Thyroid gland (tissue), 4 donors: ENCODE measurements around the gene MROH2A. TPM values are rescaled to one million over a fixed set of nuclear protein-coding genes. Genes with fewer than 3 reads are reported as not detected.

Experiments
- DNase-seq, 2 donors: peaks; one replicate each; pipeline ENCODE4 v3.0.0-alpha.2; 2019
- H3K27ac ChIP-seq, 3 donors: fragments of 200-600 bp; sonication (generic); 1 replicate in 2 of 3; 2 replicates in 1 of 3; pipeline ENCODE4 v1.5.1; 2016 to 2019; ENCODE audit warnings: mild to moderate bottlenecking in 1 of 3, moderate library complexity in 1 of 3
- H3K27me3 ChIP-seq: fragments of 200-600 bp; sonication (generic); one replicate; pipeline ENCODE4 v1.5.1; 2019
- H3K36me3 ChIP-seq, 2 donors: fragments of 200-600 bp; sonication (generic); one replicate each; pipeline ENCODE4 v1.5.1; 2016 to 2019
- H3K4me1 ChIP-seq, 2 donors: fragments of 200-600 bp; sonication (generic); one replicate each; pipeline ENCODE4 v1.5.1; 2017 to 2019
- H3K4me3 ChIP-seq, 3 donors: fragments of 200-600 bp; sonication (generic); replicated peaks in 1 of 3; 1 replicate in 2 of 3; 2 replicates in 1 of 3; pipeline ENCODE4 v1.5.1; 2016; ENCODE audit warnings: mild to moderate bottlenecking in 1 of 3
- H3K9me3 ChIP-seq: fragments of 200-600 bp; sonication (generic); one replicate; pipeline ENCODE4 v1.5.1; 2017
- POLR2A ChIP-seq, 2 donors: fragments of 450-650 bp; IDR thresholded peaks; one replicate each; pipeline ENCODE4 v1.6.1; 2017; ENCODE audit warnings: antibody characterized with exemption in 2 of 2, mild to moderate bottlenecking in 2 of 2, moderate library complexity in 1 of 2
- WGBS, 2 donors: methylation state at CpG; one replicate each; pipeline ENCODE4 v1.1.5; 2017; 5-methylcytosine and 5-hydroxymethylcytosine counted together
- intact Hi-C: fragments of 100-400 bp; cut with DNase I; formaldehyde crosslinking; loops from one replicate; pipeline ENCODE4 v1.15.1; 2023
- total RNA-seq, 4 donors: library from RNA; depleted of rRNA; stranded (reverse); fragments of >200 nt; gene quantifications; one replicate each; pipeline ENCODE4 v1.2.3, GENCODE V29; 2016
- TF ChIP-seq, protein P1 (sequence below), 6 experiments: fragments of 200-600 bp in 3 of 6; fragments of 450-650 bp in 3 of 6; sonication (generic) in 3 of 6; IDR thresholded peaks; one replicate each; pipeline ENCODE4 v1.5.1; 2016 to 2019; ENCODE audit warnings: antibody characterized with exemption in 6 of 6, mild to moderate bottlenecking in 2 of 6, inconsistent platforms in 1 of 6, moderate library complexity in 1 of 6

Gene MROH2A
- total RNA-seq, 4 donors from 2014 or later: 1.3 to 20.4 (median 9.3) TPM

DNA sequence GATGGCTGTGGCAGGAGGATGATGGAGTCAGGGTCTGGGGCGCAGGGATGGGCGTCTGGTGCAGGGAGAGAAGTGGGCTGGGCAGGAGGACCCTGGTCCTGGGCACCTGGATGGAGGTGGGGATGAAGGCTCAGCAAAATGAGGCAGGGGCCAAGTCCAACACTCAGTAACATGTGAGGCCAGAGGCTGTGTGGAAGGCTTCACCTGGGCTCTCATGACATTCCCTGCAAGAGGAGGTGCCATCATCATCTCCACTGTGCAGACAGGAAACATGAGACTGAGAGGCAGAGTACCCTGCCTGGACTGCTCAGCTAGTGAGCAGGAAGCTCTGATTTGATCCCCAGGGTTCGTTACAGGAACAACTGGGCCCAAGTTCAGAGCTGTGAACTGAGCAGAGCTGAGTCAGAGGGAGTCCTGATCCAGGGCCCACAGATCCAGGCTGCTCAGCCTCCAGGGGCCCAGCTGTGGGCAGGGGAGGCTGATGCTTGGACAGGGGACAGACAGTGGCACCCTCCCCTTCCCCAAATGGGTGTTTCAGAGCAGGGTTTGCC lies 39.3 kb downstream of the MROH2A start:
- DNase-seq: no peak
- no peaks in the 10 kb centered on the region for H3K9me3 ChIP-seq
- H3K4me3 ChIP-seq: no peak overlapping the region
- H3K36me3 ChIP-seq: no peaks in the 10 kb centered on the region
- no peaks in the 10 kb centered on the region for H3K27me3 ChIP-seq
- no peaks in the 10 kb centered on the region for H3K4me1 ChIP-seq
- H3K27ac ChIP-seq: no peak overlapping the region
- TF ChIP-seq POLR2A (IDR thresholded peaks at IDR 0.05): no peak
- TF ChIP-seq, protein P1, sequence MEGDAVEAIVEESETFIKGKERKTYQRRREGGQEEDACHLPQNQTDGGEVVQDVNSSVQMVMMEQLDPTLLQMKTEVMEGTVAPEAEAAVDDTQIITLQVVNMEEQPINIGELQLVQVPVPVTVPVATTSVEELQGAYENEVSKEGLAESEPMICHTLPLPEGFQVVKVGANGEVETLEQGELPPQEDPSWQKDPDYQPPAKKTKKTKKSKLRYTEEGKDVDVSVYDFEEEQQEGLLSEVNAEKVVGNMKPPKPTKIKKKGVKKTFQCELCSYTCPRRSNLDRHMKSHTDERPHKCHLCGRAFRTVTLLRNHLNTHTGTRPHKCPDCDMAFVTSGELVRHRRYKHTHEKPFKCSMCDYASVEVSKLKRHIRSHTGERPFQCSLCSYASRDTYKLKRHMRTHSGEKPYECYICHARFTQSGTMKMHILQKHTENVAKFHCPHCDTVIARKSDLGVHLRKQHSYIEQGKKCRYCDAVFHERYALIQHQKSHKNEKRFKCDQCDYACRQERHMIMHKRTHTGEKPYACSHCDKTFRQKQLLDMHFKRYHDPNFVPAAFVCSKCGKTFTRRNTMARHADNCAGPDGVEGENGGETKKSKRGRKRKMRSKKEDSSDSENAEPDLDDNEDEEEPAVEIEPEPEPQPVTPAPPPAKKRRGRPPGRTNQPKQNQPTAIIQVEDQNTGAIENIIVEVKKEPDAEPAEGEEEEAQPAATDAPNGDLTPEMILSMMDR (IDR thresholded peaks at IDR 0.05): no peak
- intact Hi-C loops: no loop called here
- WGBS, 2 donors: 77 to 100% methylated on average over 2 to 3 of the region's 3 CpGs

DNA sequence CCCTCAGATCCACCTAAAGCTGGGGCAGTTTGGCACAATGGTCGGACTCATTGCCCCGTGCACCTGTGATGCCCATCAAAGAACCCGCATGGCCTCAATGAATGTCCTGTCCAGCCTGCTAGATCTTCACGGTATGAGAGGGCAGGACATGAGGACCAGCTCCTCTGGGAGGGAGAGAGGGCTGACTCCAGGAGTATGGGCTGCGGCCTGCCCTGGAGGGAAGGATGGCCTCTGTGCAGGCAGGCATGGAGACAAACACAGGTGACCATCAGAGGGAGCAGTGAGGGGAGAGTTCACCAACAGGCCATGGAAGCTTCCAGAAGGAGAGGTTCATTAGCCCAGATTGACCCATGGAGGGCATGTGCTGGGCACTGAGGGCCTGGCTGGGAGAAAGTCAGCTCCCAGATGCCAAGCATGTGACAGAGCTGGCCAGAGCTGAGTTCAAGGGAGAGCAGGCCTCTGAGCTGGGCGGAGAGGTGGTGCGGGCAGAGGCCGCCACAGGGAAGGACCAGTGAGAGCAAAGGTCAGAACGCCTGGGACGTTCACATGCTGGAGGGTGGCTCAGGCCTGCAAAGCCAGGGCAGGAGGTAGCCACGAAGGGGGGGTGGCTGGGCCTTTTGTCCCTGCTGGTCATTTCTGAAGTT lies 40.0 kb downstream of the MROH2A start:
- intact Hi-C loops: no loop called here

DNA sequence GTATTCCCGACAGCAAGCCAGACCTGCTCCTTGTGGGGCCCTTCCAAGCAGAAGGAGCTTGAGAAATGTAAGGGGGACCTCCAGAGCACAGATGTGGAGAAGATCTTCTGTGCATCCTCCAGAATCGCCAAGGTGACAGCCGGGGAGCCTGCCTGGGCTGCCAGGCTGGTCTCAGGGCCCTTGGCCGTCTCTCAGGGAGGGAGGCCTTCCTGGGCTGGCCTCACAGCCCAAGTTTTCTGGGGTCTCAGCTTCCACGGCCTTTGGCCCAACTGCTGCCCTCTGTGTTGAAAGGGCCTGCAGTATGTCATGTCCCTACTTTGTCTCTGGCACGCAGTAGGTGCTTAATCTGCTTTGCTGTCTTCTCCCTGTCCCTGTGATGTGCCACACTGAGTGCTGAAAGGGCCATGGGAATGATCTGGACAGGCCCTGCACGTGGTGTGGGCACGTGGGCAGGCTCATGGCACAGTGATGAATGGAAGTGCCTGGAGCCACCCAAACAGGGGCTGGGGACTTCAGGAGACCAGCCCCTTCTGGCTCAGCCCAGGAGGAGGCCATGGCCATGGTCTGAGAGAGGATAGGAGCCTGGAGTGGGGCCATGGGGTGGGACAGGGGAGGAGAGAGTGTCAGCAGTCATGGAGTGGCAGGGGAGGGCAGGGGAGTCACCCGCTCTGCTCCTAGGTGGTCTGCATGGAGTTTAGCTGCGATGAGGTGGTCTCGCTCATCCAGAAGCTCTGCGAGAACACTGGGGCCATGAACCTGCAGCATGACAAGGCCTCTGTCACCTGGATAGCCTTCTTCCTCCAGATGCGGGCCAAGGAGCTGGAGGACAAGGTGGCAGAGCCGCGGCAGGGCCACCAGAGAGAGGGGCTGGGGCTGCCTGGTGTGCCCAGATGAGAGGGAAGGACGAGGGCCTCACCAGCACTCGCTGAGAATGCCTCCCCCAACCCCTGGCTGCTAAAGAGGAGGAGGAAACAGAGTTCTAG lies 40.8 kb downstream of the MROH2A start:
- Histone ChIP-seq H3K4me1 (no peaks in the 10 kb centered on the region), H3K4me3 (no peak overlapping the region), H3K36me3 (no peaks in the 10 kb centered on the region), H3K27me3 (no peaks in the 10 kb centered on the region), H3K27ac (no peak overlapping the region), H3K9me3 (no peaks in the 10 kb centered on the region)
- 81 to 82% methylated on average over 14 to 17 of the region's 17 CpGs for WGBS, 2 donors
- intact Hi-C loops: no loop called here
- no peak for DNase-seq
- TF ChIP-seq, protein P1 (IDR thresholded peaks at IDR 0.05): no peak
- no peak for TF ChIP-seq POLR2A (IDR thresholded peaks at IDR 0.05)

More for the DNA sequence above, 40.0 kb downstream of the MROH2A start:
- WGBS, 2 donors: 89 to 90% methylated on average over 9 to 10 of the region's 11 CpGs
- Histone ChIP-seq H3K27ac (no peak overlapping the region), H3K27me3 (no peaks in the 10 kb centered on the region), H3K36me3 (no peaks in the 10 kb centered on the region), H3K4me3 (no peak overlapping the region), H3K9me3 (no peaks in the 10 kb centered on the region), H3K4me1 (no peaks in the 10 kb centered on the region)
- DNase-seq: no peak
- TF ChIP-seq POLR2A (IDR thresholded peaks at IDR 0.05): no peak
- TF ChIP-seq, protein P1 (IDR thresholded peaks at IDR 0.05): no peak

DNA sequence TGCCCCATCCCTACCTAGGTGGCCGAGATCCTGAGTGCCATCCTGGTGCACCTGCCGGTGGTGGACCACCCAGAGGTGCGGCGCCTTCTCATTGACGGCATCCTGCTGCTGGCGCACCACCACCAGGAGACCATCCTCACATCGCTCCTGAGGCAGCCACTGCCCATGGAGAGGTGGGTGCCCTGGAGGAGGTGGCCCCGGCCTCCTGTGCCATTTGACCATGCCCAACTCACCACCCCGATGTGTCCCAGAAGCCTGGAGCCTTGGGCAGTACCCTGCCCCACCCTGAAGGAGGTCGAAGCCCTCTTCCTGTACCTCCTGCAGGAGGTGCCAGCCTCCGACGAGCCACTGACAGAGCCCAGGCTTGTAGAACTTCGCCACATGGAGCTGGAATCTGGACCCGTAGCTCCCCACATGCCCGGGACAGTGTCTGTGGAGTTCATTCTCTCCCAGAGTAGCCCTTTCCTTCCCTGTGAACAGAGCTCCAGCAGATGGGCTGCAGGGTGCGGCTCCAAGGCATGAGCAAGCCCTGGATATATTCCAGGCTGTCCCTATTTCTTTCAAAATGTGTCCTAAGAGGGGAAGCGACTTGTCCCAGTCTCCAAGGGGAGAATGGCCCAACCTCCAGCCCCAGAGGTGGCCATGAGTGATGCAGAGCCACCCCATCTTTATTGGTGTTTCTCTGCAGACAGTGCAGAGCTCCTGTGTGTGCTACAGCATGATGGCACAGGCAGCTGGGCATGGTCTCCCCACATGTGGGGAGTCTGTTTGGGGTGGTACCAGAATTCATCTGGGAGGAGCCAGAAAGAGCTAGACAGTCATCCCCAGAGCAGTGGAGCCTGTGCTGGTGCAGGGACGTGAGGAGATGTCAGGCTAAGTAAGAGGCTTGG lies 42.0 kb downstream of the MROH2A start:
- no peak for DNase-seq
- no peak for TF ChIP-seq POLR2A (IDR thresholded peaks at IDR 0.05)
- TF ChIP-seq, protein P1 (IDR thresholded peaks at IDR 0.05): no peak
- intact Hi-C loops: no loop called here
- Histone ChIP-seq H3K27me3 (no peaks in the 10 kb centered on the region), H3K4me1 (no peaks in the 10 kb centered on the region), H3K4me3 (no peak overlapping the region), H3K36me3 (no peaks in the 10 kb centered on the region), H3K27ac (no peak overlapping the region), H3K9me3 (no peaks in the 10 kb centered on the region)
- WGBS, 2 donors: 81 to 96% methylated on average over 5 to 7 of the region's 18 CpGs
